SK-N-MC (cell line): ENCODE data around the gene RIC8A.

Experiments used
- EZH2 ChIP-seq: fragments of 200-600 bp; sonication (generic); IDR thresholded peaks from one replicate; pipeline ENCODE4 v1.6.1; 2017; ENCODE audit warnings: antibody characterized with exemption
- POLR2AphosphoS5 ChIP-seq: IDR thresholded peaks from 2 replicates; pipeline ENCODE4 v1.6.1; 2012; ENCODE audit warnings: mild to moderate bottlenecking, low read depth, low read length, borderline replicate concordance

DNA sequence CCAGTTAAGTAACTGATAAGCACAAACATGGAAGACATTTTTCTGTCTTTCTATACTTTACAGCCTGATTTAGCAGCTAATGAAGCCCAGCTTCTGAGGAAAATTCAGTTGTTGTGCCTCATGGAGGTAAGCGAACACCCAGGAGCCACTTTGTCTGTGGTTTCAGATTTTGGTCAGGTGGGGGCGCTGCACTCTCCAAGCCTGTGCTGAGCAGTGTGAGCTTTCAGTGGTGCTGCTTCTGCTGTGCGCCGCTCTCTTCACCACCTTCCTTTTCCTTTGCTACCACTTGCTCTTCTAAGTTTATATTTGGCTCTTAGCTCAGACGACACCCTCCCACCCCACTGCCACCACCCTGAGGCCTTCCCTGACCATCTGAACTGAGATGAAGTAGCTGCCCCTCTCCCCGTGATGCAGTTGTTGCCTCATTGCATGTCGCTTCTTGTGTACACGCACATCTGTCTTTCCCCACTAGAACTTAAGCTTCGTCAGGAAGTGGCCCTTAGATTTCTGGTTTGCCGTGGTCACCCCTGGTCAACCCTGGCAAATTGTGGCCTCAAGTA is 43.3 kb downstream of the RIC8A start:
- TF ChIP-seq POLR2AphosphoS5 (no peak), EZH2 (no peak)
